ENCODE measurements around the gene SCLT1. TPM values are rescaled to one million over a fixed set of nuclear protein-coding genes. Genes with fewer than 3 reads are reported as not detected.

Gene SCLT1
- polyA plus RNA-seq, 2 of the 4 experiments (the other 2 are of a cell fraction) = 7.4 to 12.1 TPM

- TF ChIP-seq REST (IDR thresholded peaks at IDR 0.05) = no peak
These were observed 243.1 kb downstream of the SCLT1 start (continued) for GRCh38 chr4:128850252-128850651.

- no peak for TF ChIP-seq SMC3 (IDR thresholded peaks at IDR 0.05)
- TF ChIP-seq POLR2A (IDR thresholded peaks at IDR 0.05; ENCODE audit: low read length) = no peak
- TF ChIP-seq EP300 (IDR thresholded peaks at IDR 0.05) = no peak
- Histone ChIP-seq H3K4me2 (no peak overlapping the region), H3K4me1 (peaks cover 41% of the 10 kb centered on the region), H3K27ac (peak overlapping the region in 1 of 2 experiments; percentile 70; a peak in 2 of 6 replicates), H3K9me3 (no peaks in the 10 kb centered on the region), H3K4me3 (no peak overlapping the region)
- WGBS (ENCODE audit: missing lambda C conversion rate) = 92% methylated on average over 3 of the region's 3 CpGs
- DNase-seq (ENCODE audit: low read depth in 1 of 2, low spot score in 1 of 2) (no peak), FAIRE-seq (no peak), ATAC-seq (no peak)
- CTCF ChIA-PET = interaction anchor here (0.6 to 0.7 kb wide), 2 partner anchors 10 to 658 kb away, joined by 3 to 4 read pairs; no protein-coding TSS in a partner anchor
- POLR2A ChIA-PET = no interaction called here
These were observed 244.9 kb downstream of the SCLT1 start for GRCh38 chr4:128848461-128848860.

- H3K4me3 ChIP-seq = no peak overlapping the region
- FAIRE-seq = no peak
- 72% methylated on average over 6 of the region's 7 CpGs for WGBS (ENCODE audit: missing lambda C conversion rate)
- peak overlapping the region; percentile 22 to 70; a peak in 4 of 6 replicates for H3K27ac ChIP-seq
- TF ChIP-seq JUNB (IDR thresholded peaks at IDR 0.05) (no peak), CEBPB (IDR thresholded peaks at IDR 0.05) (peak in 1 of 2 experiments; percentile 19; a peak in 1 of 4 replicates)
- ChIA-PET CTCF (no interaction called here), POLR2A (no interaction called here)
- DNase-seq (ENCODE audit: low read depth in 1 of 2, low spot score in 1 of 2) = no peak
- peaks cover 41% of the 10 kb centered on the region for H3K4me1 ChIP-seq
- peak; percentile 14 to 21; a peak in 2 of 6 replicates for ATAC-seq
- no peaks in the 10 kb centered on the region for H3K9me3 ChIP-seq
- peak overlapping the region; percentile 25; the same call in 2 of the 3 replicates for H3K4me2 ChIP-seq
These were observed 246.1 kb downstream of the SCLT1 start for GRCh38 chr4:128847082-128847724.

- FAIRE-seq = no peak
These were observed 247.3 kb downstream of the SCLT1 start for GRCh38 chr4:128846063-128846462.

More at GRCh38 chr4:128846063-128846462, 247.3 kb downstream of the SCLT1 start:
- no peaks in the 10 kb centered on the region for H3K9me3 ChIP-seq
- H3K4me2 ChIP-seq = peak overlapping the region; percentile 25; the same call in 2 of the 3 replicates
- POLR2A ChIA-PET = no interaction called here
- TF ChIP-seq KDM1A (IDR thresholded peaks at IDR 0.05; ENCODE audit: low read depth) (no peak), HEYL (CRISPR knock-in tag; IDR thresholded peaks at IDR 0.05) (no peak), KDM5A (IDR thresholded peaks at IDR 0.05) (no peak), CBX8 (IDR thresholded peaks at IDR 0.05) (no peak), PHF8 (IDR thresholded peaks at IDR 0.05; ENCODE audit: borderline replicate concordance, low read depth) (no peak), HOXB5 (CRISPR knock-in tag; IDR thresholded peaks at IDR 0.05) (no peak), MAFK (IDR thresholded peaks at IDR 0.05; ENCODE audit: partially characterized antibody) (no peak), E2F6 (IDR thresholded peaks at IDR 0.05; ENCODE audit: borderline replicate concordance, low read depth) (no peak), JUNB (IDR thresholded peaks at IDR 0.05) (no peak), RFX5 (IDR thresholded peaks at IDR 0.05) (no peak), HOXB13 (CRISPR knock-in tag; IDR thresholded peaks at IDR 0.05; ENCODE audit: low read depth) (no peak), HMGXB4 (CRISPR knock-in tag; IDR thresholded peaks at IDR 0.05; ENCODE audit: borderline replicate concordance) (no peak), RCOR1 (IDR thresholded peaks at IDR 0.05; ENCODE audit: low read depth, low read length) (no peak), HDAC2 (IDR thresholded peaks at IDR 0.05) (no peak)
- CTCF ChIA-PET = no interaction called here
- H3K4me3 ChIP-seq = no peak overlapping the region
- 79% methylated on average over 4 of the region's 4 CpGs for WGBS (ENCODE audit: missing lambda C conversion rate)
- ATAC-seq = peak in 1 of 2 experiments; percentile 36; a peak in 3 of 6 replicates
- peak overlapping the region in 1 of 2 experiments; percentile 21; a peak in 1 of 6 replicates for H3K27ac ChIP-seq
- H3K4me1 ChIP-seq = peaks cover 48% of the 10 kb centered on the region
- peak in 1 of 2 experiments; percentile 26 for DNase-seq (ENCODE audit: low read depth in 1 of 2, low spot score in 1 of 2)

All from A549 (cell line).